IMR-90 (cell line): Measurements from ENCODE around the gene PTMS. TPM values are rescaled to one million over a fixed set of nuclear protein-coding genes. Genes with fewer than 3 reads are reported as not detected.
A peak's percentile ranks its signal among the peaks of the same experiment; 100 is the strongest.

Experiments
- ATAC-seq: fragments of 200-7000 bp; cut with Tn5 transposase; 2 replicates; pipeline ENCODE4 v1.9.1; 2020; ENCODE audit warnings: low read depth, mild to moderate bottlenecking, moderate library complexity
- BruUV-seq: library from RNA; stranded (reverse); fragments of 400-500 nt; replicated peaks from 2 replicates; lab custom pipeline; 2021; lab: Mats Ljungman, UMichigan
- CTCF ChIA-PET: fragments of 300-600 bp; formaldehyde crosslinking; extraction: SDS; loops from one replicate; lab custom pipeline; 2021; ENCODE audit warnings: antibody characterized with exemption; lab: Yijun Ruan, JAX
- POLR2A ChIA-PET: fragments of 300-600 bp; sonication (Branson Sonifier 250); formaldehyde crosslinking; loops from one replicate; lab custom pipeline; 2022; ENCODE audit warnings: antibody characterized with exemption; ENCODE audit not compliant: unreplicated experiment; lab: Charles Lee
- DNase-seq: peaks from one replicate; pipeline ENCODE4 v3.0.0; 2013
- H2AFZ ChIP-seq: replicated peaks from 2 replicates; pipeline ENCODE3; 2013; ENCODE audit warnings: low read length, mild to moderate bottlenecking; ENCODE audit not compliant: poor library complexity
- H2AK5ac ChIP-seq: 2 replicates; pipeline ENCODE4 v1.6.1; 2013; ENCODE audit warnings: low read depth, low read length, inconsistent platforms
- H2AK9ac ChIP-seq: replicated peaks from 2 replicates; pipeline ENCODE3; 2013; ENCODE audit warnings: mild to moderate bottlenecking, low read depth, low read length, moderate library complexity; ENCODE audit not compliant: poor library complexity
- H2BK120ac ChIP-seq: 2 replicates; pipeline ENCODE4 v1.6.1; 2013; ENCODE audit warnings: low read depth, low read length, inconsistent platforms
- H2BK15ac ChIP-seq: 3 replicates; pipeline ENCODE4 v1.6.1; 2013; ENCODE audit warnings: low read depth, low read length, inconsistent platforms
- H2BK20ac ChIP-seq: 2 replicates; pipeline ENCODE4 v1.6.1; 2013; ENCODE audit warnings: low read depth, mild to moderate bottlenecking, inconsistent platforms, low read length, moderate library complexity
- H2BK5ac ChIP-seq: 2 replicates; pipeline ENCODE4 v1.6.1; 2013; ENCODE audit warnings: mild to moderate bottlenecking, low read depth, low read length, inconsistent platforms; ENCODE audit not compliant: poor library complexity, severe bottlenecking
- H3K14ac ChIP-seq: replicated peaks from 2 replicates; pipeline ENCODE4 v1.6.1; 2013; ENCODE audit warnings: low read depth, low read length, inconsistent platforms
- H3K18ac ChIP-seq: 2 replicates; pipeline ENCODE4 v1.6.1; 2013; ENCODE audit warnings: low read depth, low read length, control low read depth
- H3K23ac ChIP-seq: 2 replicates; pipeline ENCODE4 v1.6.1; 2013; ENCODE audit warnings: low read depth, low read length, inconsistent platforms
- H3K27ac ChIP-seq: 2 replicates; pipeline ENCODE4 v1.5.1; 2013; ENCODE audit warnings: mild to moderate bottlenecking, control low read depth, low read length; ENCODE audit not compliant: insufficient read depth
- H3K27me3 ChIP-seq: 2 replicates; pipeline ENCODE4 v1.6.1; 2013; ENCODE audit warnings: low read length; ENCODE audit not compliant: control insufficient read depth, insufficient read depth
- H3K36me3 ChIP-seq: 2 replicates; pipeline ENCODE4 v1.6.1; 2013; ENCODE audit warnings: low read length, mixed read lengths; ENCODE audit not compliant: control insufficient read depth, insufficient read depth
- H3K4ac ChIP-seq: 2 replicates; pipeline ENCODE4 v1.6.1; 2013; ENCODE audit warnings: low read depth, low read length, inconsistent platforms
- H3K4me1 ChIP-seq: 2 replicates; pipeline ENCODE4 v1.6.1; 2013; ENCODE audit warnings: low read length, mixed read lengths; ENCODE audit not compliant: control insufficient read depth, insufficient read depth
- H3K4me2 ChIP-seq: 2 replicates; pipeline ENCODE4 v1.6.1; 2013; ENCODE audit warnings: low read depth, mild to moderate bottlenecking, control low read depth, low read length, moderate library complexity
- H3K4me3 ChIP-seq: 2 replicates; pipeline ENCODE4 v1.5.1; 2013; ENCODE audit warnings: low read depth, mild to moderate bottlenecking, control low read depth, low read length, moderate library complexity; ENCODE audit not compliant: insufficient read depth
- H3K56ac ChIP-seq: 2 replicates; pipeline ENCODE4 v1.6.1; 2013; ENCODE audit warnings: low read length, inconsistent platforms; ENCODE audit not compliant: insufficient read depth; ENCODE audit errors: extremely low read depth
- H3K79me1 ChIP-seq, 2 experiments: 2 replicates each; pipeline ENCODE4 v1.6.1; 2013; ENCODE audit warnings: low read length in 2 of 2, inconsistent platforms in 1 of 2, low read depth in 1 of 2
- H3K9ac ChIP-seq: 2 replicates; pipeline ENCODE4 v1.6.1; 2013; ENCODE audit warnings: low read depth, low read length, control low read depth
- H3K9me1 ChIP-seq: 2 replicates; pipeline ENCODE4 v1.6.1; 2013; ENCODE audit warnings: low read length, inconsistent platforms; ENCODE audit not compliant: insufficient read depth
- H3K9me3 ChIP-seq: 2 replicates; pipeline ENCODE4 v1.6.1; 2013; ENCODE audit warnings: low read length; ENCODE audit not compliant: control insufficient read depth, insufficient read depth
- H4K20me1 ChIP-seq: 2 replicates; pipeline ENCODE4 v1.6.1; 2013; ENCODE audit warnings: low read length, inconsistent platforms; ENCODE audit not compliant: insufficient read depth
- H4K5ac ChIP-seq: 2 replicates; pipeline ENCODE4 v1.6.1; 2013; ENCODE audit warnings: mild to moderate bottlenecking, low read depth, low read length, control low read depth
- H4K8ac ChIP-seq, 2 experiments: 2 replicates each; pipeline ENCODE4 v1.6.1; 2013; ENCODE audit warnings: low read depth in 2 of 2, low read length in 2 of 2, control low read depth in 1 of 2, inconsistent platforms in 1 of 2
- H4K91ac ChIP-seq: 2 replicates; pipeline ENCODE4 v1.6.1; 2013; ENCODE audit warnings: low read depth, low read length, inconsistent platforms; ENCODE audit not compliant: insufficient read depth
- FOS ChIP-seq: fragments of 150-350 bp; IDR thresholded peaks from 2 replicates; pipeline ENCODE4 v1.6.1; 2016; ENCODE audit warnings: low read depth, low read length
- MAFK ChIP-seq: IDR thresholded peaks from 2 replicates; pipeline ENCODE4 v1.6.1; 2012; ENCODE audit warnings: low read depth, low read length, improper control_type of control experiment
- WGBS, 2 experiments: methylation state at CpG; one replicate each; pipeline versions ENCODE4 v1.1.5 to v1.1.7; 2013; ENCODE audit warnings: missing lambda C conversion rate in 2 of 2; ENCODE audit not compliant: insufficient read length in 1 of 2; ENCODE audit errors: extremely low coverage in 2 of 2; 5-methylcytosine and 5-hydroxymethylcytosine counted together
- dilution Hi-C: fragments of 300-500 bp; cut with HindIII; formaldehyde crosslinking; loops from one replicate; pipeline ENCODE4 v1.14.3; 2018; ENCODE audit warnings: low sequenced_read_pairs; ENCODE audit not compliant: unreplicated experiment
- in situ Hi-C: fragments of 300-500 bp; cut with MboI; formaldehyde crosslinking; loops from 3 replicates; pipeline ENCODE4 v1.14.3; 2019; ENCODE audit warnings: low sequenced_read_pairs, inconsistent platforms, mixed read lengths
- intact Hi-C: fragments of 100-400 bp; cut with micrococcal nuclease; formaldehyde crosslinking; loops from 2 replicates; pipeline ENCODE4 v1.10.0; 2022
- polyA plus RNA-seq, 3 experiments: library from polyadenylated mRNA; depleted of rRNA; stranded (reverse); fragments of >200 nt; gene quantifications; 2 replicates each; pipeline ENCODE4 v1.2.3, GENCODE V29; 2012; ENCODE audit warnings: low replicate concordance in 1 of 3
- total RNA-seq: library from RNA; depleted of rRNA; stranded (reverse); fragments of >200 nt; gene quantifications from 2 replicates; pipeline ENCODE4 v1.2.3, GENCODE V29; 2012

The PTMS gene
- total and polyA plus RNA-seq, 2 of the 4 experiments (the other 2 are of a cell fraction): 17.2 to 275 TPM

DNA sequence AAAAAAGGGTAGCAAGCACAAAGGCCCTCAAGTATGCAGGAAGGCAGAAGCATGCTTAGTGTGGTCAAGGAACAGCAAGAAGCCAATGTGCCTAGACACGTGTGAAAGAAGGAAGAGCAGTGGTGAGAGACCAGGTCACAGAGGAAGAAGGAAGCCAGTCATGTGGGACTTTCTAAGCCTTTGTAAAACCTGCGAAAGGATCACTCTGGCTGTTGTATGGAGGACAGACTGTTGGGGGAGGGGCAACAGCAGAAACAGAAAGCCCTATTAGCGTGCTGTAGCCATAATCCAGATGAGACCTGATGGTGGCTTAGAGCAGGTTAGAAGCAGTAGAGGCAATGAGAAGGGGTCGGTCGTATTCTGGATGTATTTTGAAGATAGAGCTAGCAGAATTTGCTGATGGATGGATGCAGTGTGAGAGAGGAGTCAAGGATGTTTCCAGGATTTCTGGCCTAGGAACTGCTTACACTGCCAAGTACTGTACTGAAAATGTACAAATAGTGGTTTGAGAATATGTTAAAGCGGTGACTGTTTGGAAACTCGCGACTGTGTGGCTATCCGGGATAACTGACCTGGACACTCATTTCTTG, 7.6 kb upstream of the PTMS start:
- H2BK120ac ChIP-seq: no peak overlapping the region
- POLR2A ChIA-PET: no interaction called here
- 53% methylated on average over 5 of the region's 9 CpGs; no CpG with 5 or more reads in 1 of the 2 experiments for WGBS, 2 experiments
- H4K8ac ChIP-seq: no peak overlapping the region
- ATAC-seq (no peak), DNase-seq (no peak)
- dilution Hi-C loops: no loop called here
- no peak overlapping the region for H3K18ac ChIP-seq
- no peak overlapping the region for H2BK20ac ChIP-seq
- H3K4me2 ChIP-seq: no peak overlapping the region
- H3K9ac ChIP-seq: no peak overlapping the region
- no peaks in the 10 kb centered on the region for H4K20me1 ChIP-seq
- H3K56ac ChIP-seq: no peak overlapping the region
- peak overlapping the region; percentile 33; the same call in 1 of the 2 replicates for H3K4ac ChIP-seq
- no peak overlapping the region for H2BK5ac ChIP-seq
- in situ Hi-C loops: no loop called here
- H2AK5ac ChIP-seq: peak overlapping the region; percentile 42; the same call in 1 of the 2 replicates
- H3K79me1 ChIP-seq: peaks cover 11 to 14% of the 10 kb centered on the region in 2 experiments; a peak in 2 of 4 replicates
- H2AK9ac ChIP-seq: peak overlapping the region; percentile 81
- peak overlapping the region; percentile 57; the same call in 1 of the 2 replicates for H4K91ac ChIP-seq
- H3K4me1 ChIP-seq: peaks cover 5% of the 10 kb centered on the region; the same call in 1 of the 2 replicates
- no peaks in the 10 kb centered on the region for H3K9me3 ChIP-seq
- intact Hi-C loops: no loop called here
- no peaks in the 10 kb centered on the region for H3K36me3 ChIP-seq
- H2AFZ ChIP-seq: peak overlapping the region; percentile 0
- CTCF ChIA-PET: interaction anchor here (0.5 to 0.6 kb wide), 2 partner anchors 94 to 294 kb away, joined by 3 read pairs; no protein-coding TSS in a partner anchor
- H4K5ac ChIP-seq: no peak overlapping the region
- H3K27me3 ChIP-seq: no peaks in the 10 kb centered on the region
- no TSS peak for BruUV-seq
- peak overlapping the region; percentile 5; the same call in 1 of the 2 replicates for H3K23ac ChIP-seq
- H3K4me3 ChIP-seq: no peak overlapping the region
- H2BK15ac ChIP-seq: no peak overlapping the region
- no peak overlapping the region for H3K27ac ChIP-seq
- TF ChIP-seq MAFK (no peak), FOS (no peak)
- 0 out of 2 replicates have a peak overlapping the region, but pooled peaks have one; percentile 4 for H3K14ac ChIP-seq
- peaks cover 11% of the 10 kb centered on the region for H3K9me1 ChIP-seq
